ENCODE data around the gene RBBP9. TPM values are rescaled to one million over a fixed set of nuclear protein-coding genes. Genes with fewer than 3 reads are reported as not detected.
"Not testable (repeated sequence)": the region's sequence is repeated elsewhere in the genome, so short reads cannot be mapped to it uniquely, and the experiment has no call there.

Gene RBBP9
- total and polyA plus RNA-seq, 9 of the 15 experiments (the other 6 are each of a cell fraction or from before 2014, with no cell fraction given): 0.94 to 4.4 (median 2.5) TPM

- intact Hi-C loops (cut with micrococcal nuclease); FAIRE-seq; H3K4me1 ChIP-seq (replicated peaks in 1 of 2; ENCODE audit: control insufficient read depth in 2 of 2, insufficient read depth in 2 of 2, low read length in 2 of 2); in situ Hi-C loops (cut with MboI); H3K9me3 ChIP-seq (replicated peaks; ENCODE audit: control insufficient read depth, insufficient read depth, low read depth, low read length); POLR2A ChIA-PET; H2AFZ ChIP-seq (ENCODE audit: low read depth, low read length); BruUV-seq (replicated peaks); H3K4me2 ChIP-seq (ENCODE audit: insufficient read depth, low read length); H4K20me1 ChIP-seq (replicated peaks; ENCODE audit: control insufficient read depth, insufficient read depth, low read length); H3K79me2 ChIP-seq (ENCODE audit: control insufficient read depth, insufficient read depth, low read length); H3K27ac ChIP-seq (ENCODE audit: extremely low read depth, low read depth, low read length); H3K4me3 ChIP-seq; CTCF ChIA-PET (ENCODE audit: low intra/inter-chr PET ratio); DNase-seq (ENCODE audit: extremely low read depth in 1 of 4, low spot score in 3 of 4); H3K9me1 ChIP-seq (ENCODE audit: control insufficient read depth, insufficient read depth, low read length); ATAC-seq; H3K9ac ChIP-seq (ENCODE audit: insufficient read depth in 1 of 2, low read depth in 2 of 2, low read length in 2 of 2); H3K27me3 ChIP-seq (ENCODE audit: control insufficient read depth in 2 of 2, insufficient read depth in 2 of 2, low read length in 2 of 2): not testable (repeated sequence)
- peaks cover 63% of the 10 kb centered on the region for H3K36me3 ChIP-seq (ENCODE audit: control insufficient read depth, insufficient read depth, low read length)
- 79% methylated on average over 13 of the region's 14 CpGs for WGBS (ENCODE audit: insufficient coverage, low coverage, missing lambda C conversion rate)
Measured at GRCh38 chr20:18526761-18527160, 29.7 kb upstream of the RBBP9 start.

- no peaks in the 10 kb centered on the region for H3K9me3 ChIP-seq (replicated peaks; ENCODE audit: control insufficient read depth, insufficient read depth, low read depth, low read length)
- H3K9me1 ChIP-seq (ENCODE audit: control insufficient read depth, insufficient read depth, low read length): no peaks in the 10 kb centered on the region
- POLR2A ChIA-PET: interaction anchor here (0.7 kb wide), 1 partner anchor 9 kb away, joined by 3 read pairs; no protein-coding TSS in a partner anchor
- intact Hi-C loops (cut with micrococcal nuclease) (no loop called here), in situ Hi-C loops (cut with MboI) (no loop called here)
- whole genome bisulfite sequencing (ENCODE audit: insufficient coverage, low coverage, missing lambda C conversion rate): 100% methylated on average over 1 of the region's 1 CpG
- CTCF ChIA-PET (ENCODE audit: low intra/inter-chr PET ratio): no interaction called here
- no peak overlapping the region for H3K4me2 ChIP-seq (ENCODE audit: insufficient read depth, low read length)
- no peak overlapping the region for H3K27ac ChIP-seq (ENCODE audit: extremely low read depth, low read depth, low read length)
- DNase-seq (ENCODE audit: extremely low read depth in 1 of 4, low spot score in 3 of 4) (no peak), FAIRE-seq (no peak), ATAC-seq (no peak)
- H3K36me3 ChIP-seq (ENCODE audit: control insufficient read depth, insufficient read depth, low read length): peaks cover 48% of the 10 kb centered on the region
- no peaks in the 10 kb centered on the region for H3K79me2 ChIP-seq (ENCODE audit: control insufficient read depth, insufficient read depth, low read length)
- no peak overlapping the region for H3K9ac ChIP-seq (ENCODE audit: insufficient read depth in 1 of 2, low read depth in 2 of 2, low read length in 2 of 2)
- H3K27me3 ChIP-seq (ENCODE audit: control insufficient read depth in 2 of 2, insufficient read depth in 2 of 2, low read length in 2 of 2): no peaks in the 10 kb centered on the region
- no peak overlapping the region for H2AFZ ChIP-seq (ENCODE audit: low read depth, low read length)
- no peak overlapping the region for H3K4me3 ChIP-seq
- no TSS peak for BruUV-seq (replicated peaks)
- no peaks in the 10 kb centered on the region for H3K4me1 ChIP-seq (replicated peaks in 1 of 2; ENCODE audit: control insufficient read depth in 2 of 2, insufficient read depth in 2 of 2, low read length in 2 of 2)
- H4K20me1 ChIP-seq (replicated peaks; ENCODE audit: control insufficient read depth, insufficient read depth, low read length): no peaks in the 10 kb centered on the region
- TF ChIP-seq POLR2H (tag; IDR thresholded peaks at IDR 0.05; ENCODE audit: low read depth): no peak
- no peak for TF ChIP-seq ZNF609 (CRISPR knock-in tag; IDR thresholded peaks at IDR 0.05; ENCODE audit: borderline replicate concordance)
- TF ChIP-seq HIVEP1 (CRISPR knock-in tag; IDR thresholded peaks at IDR 0.05): no peak
- no peak for TF ChIP-seq E2F5 (CRISPR knock-in tag; IDR thresholded peaks at IDR 0.05)
- TF ChIP-seq THAP7 (CRISPR knock-in tag; IDR thresholded peaks at IDR 0.05): no peak
- TF ChIP-seq MAZ (CRISPR knock-in tag; conservative IDR thresholded peaks at IDR 0.05 in 1 of 2, IDR thresholded peaks at IDR 0.05 in 1 of 2): no peak
- TF ChIP-seq MEF2A (IDR thresholded peaks at IDR 0.05; ENCODE audit: control insufficient read depth, low read depth, low read length): no peak
- no peak for TF ChIP-seq RUNX1 (IDR thresholded peaks at IDR 0.05; ENCODE audit: low read depth)
- TF ChIP-seq ELF2 (CRISPR knock-in tag; IDR thresholded peaks at IDR 0.05): no peak
Measured at GRCh38 chr20:18524646-18525045, 27.6 kb upstream of the RBBP9 start.

Measured in K562 (cell line).